Stomach (tissue), 9 donors: ENCODE results near the gene DGKQ. TPM values are rescaled to one million over a fixed set of nuclear protein-coding genes. Genes with fewer than 3 reads are reported as not detected.
A peak's percentile ranks its signal among the peaks of the same experiment; 100 is the strongest.

Experiments
- DNase-seq, 2 donors: peaks; one replicate each; pipeline versions ENCODE4 v3.0.0 to v3.0.0-alpha.2; 2013 to 2019
- H3K27ac ChIP-seq, 5 donors: fragments of 200-600 bp in 4 of 5; sonication (generic) in 4 of 5; one replicate each; pipeline ENCODE4 v1.5.1; 2013 to 2019; ENCODE audit warnings: mild to moderate bottlenecking in 1 of 5, moderate library complexity in 1 of 5
- H3K27me3 ChIP-seq, 3 donors: fragments of 200-600 bp; sonication (generic); one replicate each; pipeline ENCODE4 v1.5.1; 2017 to 2019; ENCODE audit warnings: mixed run types in 1 of 3
- H3K36me3 ChIP-seq, 4 donors: fragments of 200-600 bp; sonication (generic); 1 replicate in 3 of 4; 2 replicates in 1 of 4; pipeline ENCODE4 v1.5.1; 2016 to 2019
- H3K4me1 ChIP-seq, 4 donors: fragments of 200-600 bp; sonication (generic); one replicate each; pipeline ENCODE4 v1.5.1; 2016 to 2019
- H3K4me3 ChIP-seq, 4 donors: fragments of 200-600 bp; sonication (generic) in 3 of 4; one replicate each; pipeline ENCODE4 v1.5.1; 2016 to 2019; ENCODE audit warnings: mild to moderate bottlenecking in 1 of 4
- H3K9me3 ChIP-seq, 4 donors: fragments of 200-600 bp; sonication (generic); one replicate each; pipeline ENCODE4 v1.5.1; 2016 to 2019
- EP300 ChIP-seq: sonication (generic); formaldehyde crosslinking; IDR thresholded peaks from one replicate; pipeline ENCODE4 v1.6.1; 2017; ENCODE audit warnings: antibody characterized with exemption
- POLR2A ChIP-seq, 4 donors: fragments of 450-650 bp; IDR thresholded peaks; one replicate each; pipeline ENCODE4 v1.6.1; 2016; ENCODE audit warnings: antibody characterized with exemption in 4 of 4, control low read depth in 2 of 4, mild to moderate bottlenecking in 1 of 4, moderate library complexity in 1 of 4
- POLR2AphosphoS5 ChIP-seq, 3 donors: sonication (generic); formaldehyde crosslinking; IDR thresholded peaks; one replicate each; pipeline ENCODE4 v1.6.1; 2016; ENCODE audit warnings: antibody characterized with exemption in 3 of 3
- WGBS, 5 donors: extraction: QIAGEN DNeasy Blood & Tissue Kit in 3 of 5; methylation state at CpG; one replicate each; pipeline versions ENCODE4 v1.1.5 to v1.1.7; 2013 to 2018; 5-methylcytosine and 5-hydroxymethylcytosine counted together
- intact Hi-C: fragments of 100-400 bp; cut with DNase I; formaldehyde crosslinking; loops from one replicate; pipeline ENCODE4 v1.15.1; 2023; ENCODE audit warnings: low total_unique reads
- polyA plus RNA-seq, 3 donors: library from polyadenylated mRNA; stranded (reverse); fragments of 200-250 nt; gene quantifications; one replicate each; pipeline ENCODE4 v1.2.3, GENCODE V29; 2013
- total RNA-seq, 5 donors: library from RNA; depleted of rRNA; stranded (reverse); fragments of >200 nt; gene quantifications; one replicate each; pipeline versions ENCODE4 v1.1.0 to v1.2.3, GENCODE V29; 2014 to 2016
- TF ChIP-seq, protein P1 (sequence below), 7 experiments: fragments of 450-650 bp in 4 of 7; fragments of 200-600 bp in 3 of 7; sonication (generic) in 3 of 7; IDR thresholded peaks; one replicate each; pipeline ENCODE4 v1.5.1; 2016 to 2019; ENCODE audit warnings: antibody characterized with exemption in 7 of 7, control low read depth in 2 of 7, mild to moderate bottlenecking in 1 of 7
- donor health status: healthy with polysubstance abuse.
- donor health status: Bipolar disorder and iron deficiency.
- donor health status: healthy.

The DGKQ gene
- total and polyA plus RNA-seq, 8 donors = 3.8 to 176 (median 7.3) TPM

DNA sequence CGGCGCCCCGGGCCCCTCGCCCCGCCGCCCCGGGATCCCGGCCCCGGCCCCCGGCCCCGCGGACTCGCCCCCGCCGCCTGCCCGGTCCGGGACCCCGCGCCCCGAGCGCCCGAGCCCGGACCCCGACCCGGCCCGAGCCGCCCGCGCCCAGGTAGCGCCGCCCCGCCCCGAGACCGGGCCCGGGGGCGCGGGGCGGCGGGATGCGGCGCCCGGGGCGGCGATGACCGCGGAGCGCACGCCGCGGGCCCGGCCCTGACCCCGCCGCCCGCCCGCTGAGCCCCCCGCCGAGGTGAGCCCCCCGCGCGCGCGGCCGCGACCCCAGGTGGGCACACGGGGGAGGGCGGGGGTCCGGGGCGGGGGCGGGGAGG is 38.3 kb upstream of the DGKQ start:
- Histone ChIP-seq H3K4me3 (peak overlapping the region; percentile 65 to 79 (median 72)), H3K36me3 (peaks cover 0 to 8% (median 0%) of the 10 kb centered on the region in 4 donors), H3K4me1 (peaks cover 29 to 55% (median 50%) of the 10 kb centered on the region in 4 donors), H3K9me3 (peaks cover 0 to 6% (median 0%) of the 10 kb centered on the region in 4 donors), H3K27ac (peak overlapping the region in 2 of 5 donors; percentile 76 to 87), H3K27me3 (peaks cover 0 to 33% (median 11%) of the 10 kb centered on the region in 3 donors)
- intact Hi-C loops = no loop called here
- TF ChIP-seq, protein P1, sequence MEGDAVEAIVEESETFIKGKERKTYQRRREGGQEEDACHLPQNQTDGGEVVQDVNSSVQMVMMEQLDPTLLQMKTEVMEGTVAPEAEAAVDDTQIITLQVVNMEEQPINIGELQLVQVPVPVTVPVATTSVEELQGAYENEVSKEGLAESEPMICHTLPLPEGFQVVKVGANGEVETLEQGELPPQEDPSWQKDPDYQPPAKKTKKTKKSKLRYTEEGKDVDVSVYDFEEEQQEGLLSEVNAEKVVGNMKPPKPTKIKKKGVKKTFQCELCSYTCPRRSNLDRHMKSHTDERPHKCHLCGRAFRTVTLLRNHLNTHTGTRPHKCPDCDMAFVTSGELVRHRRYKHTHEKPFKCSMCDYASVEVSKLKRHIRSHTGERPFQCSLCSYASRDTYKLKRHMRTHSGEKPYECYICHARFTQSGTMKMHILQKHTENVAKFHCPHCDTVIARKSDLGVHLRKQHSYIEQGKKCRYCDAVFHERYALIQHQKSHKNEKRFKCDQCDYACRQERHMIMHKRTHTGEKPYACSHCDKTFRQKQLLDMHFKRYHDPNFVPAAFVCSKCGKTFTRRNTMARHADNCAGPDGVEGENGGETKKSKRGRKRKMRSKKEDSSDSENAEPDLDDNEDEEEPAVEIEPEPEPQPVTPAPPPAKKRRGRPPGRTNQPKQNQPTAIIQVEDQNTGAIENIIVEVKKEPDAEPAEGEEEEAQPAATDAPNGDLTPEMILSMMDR (IDR thresholded peaks at IDR 0.05) = no peak
- no peak for TF ChIP-seq EP300
- no peak for DNase-seq
- WGBS, 5 donors = 0 to 2% (median 0%) methylated on average over 7 to 62 of the region's 69 CpGs; no CpG with 5 or more reads in 2 of the 5 donors

DNA sequence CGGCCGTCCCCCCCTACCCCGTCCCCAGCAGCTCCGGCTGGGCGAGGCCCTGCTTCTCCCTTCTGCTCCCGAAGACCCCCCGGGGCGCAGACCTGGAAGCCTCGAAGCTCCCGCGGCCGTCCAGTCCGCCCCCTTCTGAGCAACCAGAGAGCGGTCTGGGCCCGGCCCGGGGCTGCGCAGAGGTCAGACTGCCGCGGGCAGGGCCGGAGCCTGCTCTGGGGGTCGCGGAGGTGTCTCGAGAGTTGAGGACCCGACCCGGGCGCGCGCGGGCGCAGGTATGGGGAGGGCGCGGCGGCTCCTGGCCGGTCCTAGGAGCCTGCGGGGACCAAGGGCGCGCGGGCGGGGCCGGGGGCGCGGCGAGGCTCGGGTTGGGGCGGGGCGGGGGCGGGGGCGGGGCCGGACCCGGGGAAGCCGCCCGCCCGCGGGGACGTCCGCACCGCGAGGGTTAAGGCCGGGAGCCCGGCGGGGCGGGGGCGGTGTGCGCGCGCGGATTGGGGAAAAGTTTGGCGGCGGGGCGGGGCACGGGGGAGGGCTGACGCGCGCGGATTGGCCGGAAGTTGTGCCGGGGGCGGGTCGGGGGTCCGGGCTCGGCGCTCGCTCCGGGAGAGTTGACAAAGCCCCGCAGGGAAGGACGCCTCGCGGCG is 37.8 kb upstream of the DGKQ start, which contains the start of gene FGFRL1:
TSS of gene FGFRL1 (plus strand) at position 605 of the 644 bp plus-strand sequence. CDS start 860 bp downstream, outside the sequence.
- TF ChIP-seq POLR2AphosphoS5 (IDR thresholded peaks at IDR 0.05) = peak in 1 of 3 donors; percentile 11
- no peak for TF ChIP-seq EP300
- TF ChIP-seq POLR2A (IDR thresholded peaks at IDR 0.05) = no peak
- TF ChIP-seq, protein P1 (IDR thresholded peaks at IDR 0.05) = no peak
- Histone ChIP-seq H3K27ac (peak within 1 kb of the TSS; percentile 74 to 89 (median 84)), H3K27me3 (peaks cover 0 to 37% (median 13%) of the 10 kb centered on the region in 3 donors), H3K4me1 (peaks cover 29 to 55% (median 50%) of the 10 kb centered on the region in 4 donors), H3K4me3 (peak within 1 kb of the TSS; percentile 65 to 79 (median 72)), H3K36me3 (peaks cover 0 to 8% (median 0%) of the 10 kb centered on the region in 4 donors), H3K9me3 (peaks cover 0 to 6% (median 0%) of the 10 kb centered on the region in 4 donors)
- peak; percentile 96 to 97 for DNase-seq
- intact Hi-C loops = no loop called here
- 0 to 1% (median 0%) methylated on average over 9 to 89 of the region's 89 CpGs for WGBS, 5 donors

DNA sequence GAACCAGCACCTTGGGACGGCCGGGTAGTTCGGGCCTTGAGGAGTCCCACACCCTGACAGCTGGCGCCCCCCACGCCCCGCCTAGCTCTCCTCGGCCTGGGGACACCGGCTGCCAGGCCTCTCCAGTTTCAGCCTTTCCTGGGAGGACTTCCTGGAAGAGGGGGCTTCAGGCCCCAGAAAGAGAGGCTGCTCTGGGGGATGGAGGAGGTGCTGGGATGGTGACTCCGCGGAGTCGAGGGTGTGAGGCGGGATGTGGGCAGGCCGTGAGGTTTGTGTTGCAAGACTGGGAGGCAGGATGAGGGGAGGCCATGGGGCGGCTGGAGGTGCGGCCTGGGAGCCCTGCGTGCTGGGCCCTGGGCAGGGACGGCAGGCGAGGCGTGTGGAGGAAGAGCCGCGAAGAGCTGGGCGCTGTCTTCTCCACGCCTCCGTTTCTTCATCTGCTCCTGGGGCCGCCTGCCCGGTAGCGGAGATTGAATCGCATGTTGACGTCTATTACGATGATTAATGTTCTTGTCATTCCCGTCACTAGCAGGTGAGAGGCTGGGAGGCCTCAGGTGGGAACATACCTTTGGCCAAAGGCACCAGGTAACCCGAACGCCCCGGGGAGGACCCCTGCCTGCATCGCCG is 37.1 kb upstream of the DGKQ start:
- TF ChIP-seq EP300 (no peak), POLR2AphosphoS5 (IDR thresholded peaks at IDR 0.05) (peak in 1 of 3 donors; percentile 26), POLR2A (IDR thresholded peaks at IDR 0.05) (no peak)
- TF ChIP-seq, protein P1 (IDR thresholded peaks at IDR 0.05) = no peak
- peak; percentile 63 to 82 for DNase-seq
- WGBS, 5 donors = 0 to 6% (median 2%) methylated on average over 27 to 36 of the region's 36 CpGs
- peaks cover 0 to 6% (median 0%) of the 10 kb centered on the region in 4 donors for H3K9me3 ChIP-seq
- H3K4me1 ChIP-seq = peaks cover 29 to 55% (median 47%) of the 10 kb centered on the region in 4 donors
- H3K27me3 ChIP-seq = peaks cover 0 to 43% (median 18%) of the 10 kb centered on the region in 3 donors
- H3K4me3 ChIP-seq = peak overlapping the region; percentile 65 to 79 (median 72)
- H3K27ac ChIP-seq = peak overlapping the region; percentile 74 to 89 (median 84)
- intact Hi-C loops = no loop called here
- peaks cover 0 to 8% (median 0%) of the 10 kb centered on the region in 4 donors for H3K36me3 ChIP-seq

DNA sequence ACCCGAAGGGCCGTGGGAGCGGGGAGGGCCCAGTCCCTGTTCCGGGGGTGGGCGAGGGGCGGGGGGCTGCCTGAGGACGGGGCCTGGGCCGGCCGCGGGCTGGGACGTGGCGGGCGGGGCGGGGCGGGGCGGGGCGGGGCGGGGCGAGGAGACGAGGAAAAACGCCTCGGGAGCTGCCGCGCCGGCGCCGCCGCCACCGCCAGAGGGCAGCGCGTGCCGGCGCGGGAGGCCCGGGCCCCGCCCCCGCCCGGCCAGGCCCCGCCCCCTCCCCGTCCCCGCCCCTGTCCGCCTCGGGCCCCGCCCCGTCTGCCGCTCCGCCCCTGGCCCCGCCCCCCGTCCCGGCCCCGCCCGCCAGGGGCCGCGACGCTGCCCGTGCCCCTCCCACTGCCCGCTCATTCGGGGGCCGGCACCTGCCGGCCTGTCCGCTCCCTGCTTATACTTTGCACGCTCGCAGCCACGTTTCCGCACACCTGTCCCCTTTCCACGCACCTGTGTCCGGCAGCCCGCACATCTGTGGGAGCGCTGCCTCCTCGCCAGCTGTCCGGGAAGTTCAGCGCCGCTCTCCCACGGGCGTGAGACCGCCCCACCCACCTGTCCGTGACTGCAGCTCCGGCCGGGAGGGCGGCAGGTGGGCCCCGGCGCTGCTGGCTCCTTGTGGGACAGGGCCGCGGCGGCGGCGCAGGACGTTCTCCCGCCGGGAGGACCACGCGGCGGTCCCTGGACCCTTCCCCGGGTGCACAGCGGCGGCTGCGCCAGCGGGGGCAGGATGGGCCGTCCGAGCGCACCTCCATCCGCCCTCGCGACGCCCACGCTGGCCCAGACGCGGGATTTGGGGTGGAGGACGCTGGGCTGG is 36.4 kb upstream of the DGKQ start:
- DNase-seq = peak; percentile 79 to 87
- H3K4me3 ChIP-seq = peak overlapping the region; percentile 65 to 79 (median 72)
- peak overlapping the region; percentile 74 to 89 (median 84) for H3K27ac ChIP-seq
- peaks cover 0 to 51% (median 25%) of the 10 kb centered on the region in 3 donors for H3K27me3 ChIP-seq
- TF ChIP-seq POLR2AphosphoS5 (IDR thresholded peaks at IDR 0.05) (peak in 1 of 3 donors; percentile 37), EP300 (no peak), POLR2A (IDR thresholded peaks at IDR 0.05) (no peak)
- TF ChIP-seq, protein P1 (IDR thresholded peaks at IDR 0.05) = peak in 1 of 7 experiments; percentile 56
- peaks cover 0 to 7% (median 0%) of the 10 kb centered on the region in 4 donors for H3K36me3 ChIP-seq
- H3K4me1 ChIP-seq = peaks cover 29 to 47% (median 44%) of the 10 kb centered on the region in 4 donors
- WGBS, 5 donors = 0 to 1% (median 1%) methylated on average over 19 to 100 of the region's 109 CpGs; no CpG with 5 or more reads in 1 of the 5 donors
- intact Hi-C loops = no loop called here
- peaks cover 0 to 6% (median 0%) of the 10 kb centered on the region in 4 donors for H3K9me3 ChIP-seq
